Measurements from ENCODE around the gene LYSMD4.
"Not testable (repeated sequence)": the region's sequence is repeated elsewhere in the genome, so short reads cannot be mapped to it uniquely, and the experiment has no call there.

LYSMD4 gene
- total RNA-seq: 40.3 to 49.3 reads per million in 2 donors

DNA sequence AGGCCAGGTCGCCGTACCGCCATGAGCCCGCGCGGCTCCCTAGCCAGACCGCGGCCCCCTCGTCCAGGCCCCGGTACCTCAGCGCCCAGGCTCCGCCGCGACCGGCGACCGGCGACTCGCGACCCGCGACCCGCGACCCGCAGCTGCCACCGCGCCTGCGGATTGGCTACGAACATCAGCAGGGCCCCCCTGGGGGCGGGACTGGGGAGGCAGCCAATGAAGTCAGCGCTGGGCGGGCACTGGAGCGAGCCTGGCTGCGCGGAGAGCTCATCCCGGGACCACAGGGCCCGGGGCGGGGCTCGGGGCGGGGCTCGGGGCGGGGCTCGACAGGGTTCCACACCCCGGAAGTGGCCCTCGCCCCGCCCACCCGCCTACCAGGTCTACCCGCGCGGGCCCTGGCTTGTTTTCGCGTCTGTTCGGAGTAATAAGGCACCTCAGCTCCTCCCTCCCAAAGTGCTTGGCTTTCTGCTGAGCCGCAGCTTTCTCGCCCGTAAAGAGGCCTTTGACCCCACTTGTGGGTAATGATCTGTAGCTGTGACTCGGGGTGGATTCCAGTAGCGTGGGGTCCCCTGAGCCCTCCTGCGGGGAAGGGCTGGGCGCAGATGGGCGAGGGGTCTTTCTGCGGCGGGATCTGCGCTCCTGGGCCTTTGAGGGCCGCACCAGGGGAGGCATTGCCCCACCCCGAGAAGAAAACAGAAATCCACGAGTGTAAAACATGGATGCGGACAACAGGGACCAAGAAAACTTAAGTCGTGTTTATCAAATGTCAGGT, at the start of gene LYSMD4:
TSS of gene LYSMD4 (minus strand) at position 170 of the 772 bp plus-strand sequence. CDS start 1,438 bp downstream, outside the sequence.
- peak; percentile 99 for DNase-seq

- DNase-seq: not testable (repeated sequence)
Observed at GRCh38 chr15:99782029-99782428, 48.8 kb upstream of the LYSMD4 start.

GRCh38 chr15:99777144-99777543, 43.9 kb upstream of the LYSMD4 start:
- no peak for DNase-seq

DNA sequence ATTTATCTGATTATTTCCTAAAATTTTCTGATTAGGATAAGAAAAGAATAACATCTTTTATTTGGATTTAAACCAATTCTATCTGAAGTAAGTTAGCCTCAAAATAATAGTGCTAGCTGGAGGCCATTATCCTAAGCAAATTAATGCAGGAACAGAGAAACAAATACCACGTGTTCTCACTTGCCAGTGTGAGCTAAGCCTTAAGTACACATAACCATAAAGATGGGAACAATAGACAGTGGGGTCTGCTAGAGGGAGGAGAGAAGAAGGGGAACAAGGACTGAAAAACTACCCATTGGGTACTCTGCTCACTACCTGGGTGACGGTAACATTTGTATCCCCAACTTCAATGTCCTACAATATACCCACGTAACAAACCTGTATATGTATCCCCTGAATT, 31.3 kb upstream of the LYSMD4 start:
- no peak for DNase-seq

GRCh38 chr15:99763827-99764226, 30.6 kb upstream of the LYSMD4 start:
- DNase-seq: no peak

GRCh38 chr15:99762288-99762687, 29.1 kb upstream of the LYSMD4 start:
- no peak for DNase-seq

DNA sequence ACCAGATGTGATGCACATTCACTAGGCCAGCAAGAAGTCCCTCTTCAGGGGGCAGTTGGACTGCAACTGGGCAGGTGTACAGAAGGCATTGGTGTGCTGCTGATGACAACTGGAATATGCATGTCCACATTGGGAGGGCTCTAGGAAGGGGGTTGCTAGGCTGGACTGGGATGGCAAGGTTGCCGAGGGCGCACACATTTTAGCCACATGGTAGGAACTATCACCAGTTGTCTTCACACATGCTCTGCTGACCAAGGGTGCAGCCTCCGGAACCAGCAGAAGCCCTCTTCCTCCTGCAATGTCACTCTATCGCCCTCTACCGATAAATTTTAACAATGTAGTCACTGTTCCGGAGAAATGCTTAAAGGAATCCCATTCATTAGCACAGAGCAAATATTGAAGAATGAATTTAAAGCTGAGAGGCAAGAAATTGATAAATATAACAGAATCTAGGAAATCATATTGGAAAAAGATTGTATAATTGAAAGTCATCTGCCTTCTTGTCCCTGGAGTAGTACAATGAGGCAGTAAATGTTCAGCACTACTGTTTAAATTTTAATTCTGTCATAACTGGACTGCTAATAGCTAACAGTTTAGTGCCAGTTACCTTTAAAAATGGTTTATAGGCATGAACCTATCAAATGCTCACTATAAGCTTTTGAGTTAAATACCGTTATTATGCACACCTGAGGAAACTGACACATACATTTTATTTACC, 22.6 kb upstream of the LYSMD4 start:
- DNase-seq: no peak

GRCh38 chr15:99753066-99753465, 19.8 kb upstream of the LYSMD4 start:
- no peak for DNase-seq

DNA sequence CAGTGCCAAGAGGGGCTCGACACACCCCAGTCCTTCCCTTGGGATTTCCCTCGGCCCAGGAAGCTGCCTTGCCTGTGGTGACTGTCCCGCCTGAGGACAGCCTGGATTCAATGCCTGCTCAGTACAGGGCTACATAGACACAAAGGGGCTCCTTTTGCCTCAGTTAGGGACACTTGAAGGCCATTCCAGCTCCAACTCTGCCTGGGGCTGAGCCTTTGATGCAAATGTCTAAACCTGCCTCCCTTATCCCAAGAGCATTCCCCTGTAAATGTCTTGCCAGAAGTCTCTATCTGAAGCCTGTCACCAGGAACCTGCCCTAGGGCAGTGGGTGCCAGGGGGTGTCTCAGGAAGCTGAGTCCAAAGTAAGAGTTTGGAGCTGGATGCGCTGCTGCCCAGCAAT, 19.3 kb upstream of the LYSMD4 start:
- DNase-seq: no peak

GRCh38 chr15:99750326-99750725, 17.1 kb upstream of the LYSMD4 start:
- not testable (repeated sequence) for DNase-seq

GRCh38 chr15:99749386-99749785, 16.1 kb upstream of the LYSMD4 start:
- no peak for DNase-seq

DNA sequence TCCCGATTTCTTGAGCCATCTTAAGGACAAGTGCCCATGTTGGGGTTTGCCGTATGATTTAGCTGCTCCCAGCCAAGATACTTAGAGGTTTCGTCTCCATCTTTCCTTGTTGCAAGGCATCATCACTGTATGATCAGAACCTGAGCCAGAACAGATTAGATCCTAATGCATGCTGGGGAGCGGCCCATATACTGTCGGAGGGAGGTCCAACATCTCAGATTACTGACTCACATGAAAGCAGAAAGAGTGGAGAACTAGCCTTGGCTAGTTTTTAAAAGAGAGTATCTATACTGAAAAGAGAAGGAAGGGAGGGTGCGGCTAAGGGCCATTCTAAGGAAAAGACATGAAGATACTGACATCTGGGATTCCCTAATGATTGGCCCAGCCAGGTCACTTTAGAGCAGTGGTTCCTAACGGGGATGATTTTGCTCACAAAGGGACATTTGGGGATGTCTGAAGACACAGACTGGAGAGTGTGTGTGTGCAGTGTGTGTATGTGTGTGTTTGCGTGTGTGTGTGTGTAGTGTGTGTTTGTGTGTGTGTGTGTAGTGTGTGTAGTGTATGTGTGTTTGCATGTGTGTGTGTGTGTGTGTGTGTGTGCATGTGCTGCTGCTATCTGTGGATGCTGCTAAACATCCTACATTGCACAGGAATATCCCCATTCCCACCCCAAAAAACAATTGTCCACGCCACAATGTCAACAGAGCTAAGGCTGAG, 12.3 kb upstream of the LYSMD4 start:
- DNase-seq: no peak

DNA sequence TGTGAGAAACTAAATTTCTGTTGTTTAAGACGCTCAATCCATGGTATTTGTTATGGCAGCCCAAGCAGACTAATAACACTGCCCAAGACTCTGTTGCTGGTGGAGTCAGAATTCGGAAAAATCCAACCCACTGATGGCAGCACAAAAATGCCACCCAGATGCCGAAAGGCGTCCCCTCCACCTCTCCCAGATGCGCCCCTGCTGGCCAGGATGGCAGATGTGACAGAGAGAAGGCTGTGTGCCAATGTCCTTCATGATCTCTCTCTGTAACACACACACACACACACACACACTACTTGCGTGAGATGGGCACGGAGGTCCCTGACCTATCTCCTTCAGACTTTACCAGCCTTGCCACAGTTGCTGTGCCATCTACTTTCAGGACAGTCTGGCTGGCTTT, 10.9 kb upstream of the LYSMD4 start:
- no peak for DNase-seq

DNA sequence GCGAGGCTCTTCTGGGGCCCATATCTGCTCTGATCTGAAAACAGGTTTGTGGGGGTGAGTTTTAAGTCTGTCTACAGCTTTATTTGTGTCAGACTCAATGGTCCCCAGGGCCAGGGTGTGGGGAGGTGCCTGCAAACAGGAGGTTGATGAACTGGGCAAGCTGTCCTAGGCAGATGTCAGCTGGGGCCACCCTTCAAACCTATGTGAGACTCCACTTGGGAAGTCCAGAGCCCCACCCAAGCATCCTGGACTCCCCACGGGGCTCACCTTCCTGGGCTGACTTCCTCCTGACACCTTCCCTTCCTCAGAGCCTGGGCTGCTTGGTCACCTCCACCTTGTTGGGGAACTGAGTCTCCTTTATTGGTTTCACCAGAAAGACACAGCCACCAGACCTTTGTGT, 8.6 kb upstream of the LYSMD4 start:
- DNase-seq: no peak

DNA sequence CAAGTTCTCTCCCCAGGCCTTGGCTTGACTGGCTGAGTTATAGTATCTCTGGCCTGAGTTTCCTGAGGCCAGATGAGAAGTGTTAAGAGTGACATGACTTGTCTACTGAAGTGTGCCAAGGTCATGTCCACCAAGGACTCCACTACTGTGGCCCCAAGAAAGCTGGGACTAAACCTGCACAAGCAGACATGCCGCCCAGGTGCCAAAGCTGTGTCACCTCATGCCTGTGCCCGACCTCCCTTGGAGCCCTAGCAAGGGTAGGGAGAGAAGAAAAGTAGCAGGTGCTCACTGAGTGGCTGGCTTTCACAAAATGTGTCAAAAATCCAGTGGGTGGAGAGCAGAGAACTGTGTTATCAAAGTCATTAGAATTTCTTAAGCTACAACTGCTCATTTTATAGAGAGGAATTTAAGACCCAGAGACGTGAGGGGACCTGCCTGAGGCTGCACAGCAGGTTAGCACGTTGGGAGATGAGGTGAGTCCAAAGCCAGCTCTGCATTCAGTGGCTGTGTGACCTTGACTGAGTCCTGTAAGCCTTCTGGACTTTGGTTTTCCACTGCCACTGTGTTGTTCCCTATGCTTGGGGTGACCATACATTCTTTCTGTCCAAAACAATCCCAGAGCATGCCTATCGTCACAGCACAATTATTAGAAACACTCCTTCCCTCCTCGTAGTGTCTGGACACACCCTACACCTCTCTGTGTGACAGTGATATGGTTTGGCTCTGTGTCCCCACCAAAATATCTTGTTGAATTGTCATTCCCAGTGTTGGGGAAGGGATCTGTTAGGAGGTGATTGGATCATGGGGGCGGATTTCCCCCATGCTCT, 5.0 kb upstream of the LYSMD4 start:
- DNase-seq: no peak

DNA sequence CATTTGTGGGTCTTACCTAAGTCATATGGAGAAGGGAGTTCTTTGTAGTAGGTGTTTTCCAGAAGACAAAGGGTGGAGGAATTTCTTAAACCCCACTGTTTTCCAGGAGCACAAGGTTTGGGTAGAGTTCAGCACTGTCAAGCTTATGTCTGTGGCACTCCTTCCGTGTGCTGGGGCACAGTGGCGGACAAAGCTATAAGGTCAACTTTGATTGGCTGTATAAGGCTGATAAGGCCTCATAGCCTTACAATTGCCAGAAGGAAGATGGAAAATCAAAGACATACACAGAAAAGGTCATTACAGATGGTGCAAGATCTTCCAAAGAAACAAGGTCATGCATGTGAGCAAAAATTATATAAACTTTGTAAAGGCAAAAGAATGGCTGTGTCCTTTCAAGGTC, 3.5 kb upstream of the LYSMD4 start:
- no peak for DNase-seq

DNA sequence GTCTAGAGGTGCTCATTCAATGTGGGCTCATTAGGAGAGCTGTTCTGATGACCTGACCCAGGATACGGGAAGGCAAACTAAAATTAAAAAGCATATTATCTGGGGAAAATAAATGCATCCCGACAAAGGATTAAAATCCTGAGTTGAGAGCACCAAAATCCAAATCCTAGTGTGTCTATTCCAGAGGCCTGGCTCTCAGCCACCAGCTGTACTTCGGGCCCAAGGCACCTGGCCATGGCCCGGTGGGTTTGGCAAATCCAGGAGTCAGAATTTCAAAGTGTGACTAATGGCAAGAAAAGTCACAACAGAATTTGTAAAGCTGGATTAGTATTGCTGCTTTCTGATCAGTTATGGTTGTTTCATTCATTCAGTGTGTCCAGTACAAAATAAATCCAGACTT, 2.6 kb upstream of the LYSMD4 start:
- DNase-seq: no peak

DNA sequence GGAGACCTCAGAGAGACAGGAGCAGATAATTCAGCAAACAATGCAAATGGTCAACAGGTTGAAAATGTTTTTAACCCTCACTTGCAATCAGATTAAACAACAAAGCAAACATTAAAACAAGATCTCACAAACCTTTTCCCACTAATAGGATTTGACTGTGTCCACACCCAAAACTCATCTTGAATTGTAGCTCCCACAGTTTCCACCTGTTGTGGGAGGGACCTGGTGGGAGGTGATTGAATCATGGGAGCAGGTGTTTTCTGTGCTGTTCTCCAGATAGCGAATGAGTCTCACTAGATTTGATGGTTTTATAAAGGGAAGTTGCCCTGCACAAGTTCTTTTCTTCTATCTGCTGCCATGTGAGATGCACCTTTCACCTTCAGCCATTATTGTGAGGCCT, 1.3 kb upstream of the LYSMD4 start:
- no peak for DNase-seq

DNA sequence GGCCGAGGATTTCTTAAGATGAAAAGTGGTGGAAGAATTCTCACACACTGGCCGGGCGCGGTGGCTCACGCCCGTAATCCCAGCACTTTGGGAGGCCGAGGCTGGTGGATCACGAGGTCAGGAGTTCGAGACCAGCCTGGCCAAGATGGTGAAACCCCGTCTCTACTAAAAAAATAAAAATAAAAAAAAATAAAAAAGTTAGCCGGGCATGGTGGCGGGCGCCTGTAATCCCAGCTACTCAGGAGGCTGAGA, 729 bp upstream of the LYSMD4 start:
- not testable (repeated sequence) for DNase-seq

DNA sequence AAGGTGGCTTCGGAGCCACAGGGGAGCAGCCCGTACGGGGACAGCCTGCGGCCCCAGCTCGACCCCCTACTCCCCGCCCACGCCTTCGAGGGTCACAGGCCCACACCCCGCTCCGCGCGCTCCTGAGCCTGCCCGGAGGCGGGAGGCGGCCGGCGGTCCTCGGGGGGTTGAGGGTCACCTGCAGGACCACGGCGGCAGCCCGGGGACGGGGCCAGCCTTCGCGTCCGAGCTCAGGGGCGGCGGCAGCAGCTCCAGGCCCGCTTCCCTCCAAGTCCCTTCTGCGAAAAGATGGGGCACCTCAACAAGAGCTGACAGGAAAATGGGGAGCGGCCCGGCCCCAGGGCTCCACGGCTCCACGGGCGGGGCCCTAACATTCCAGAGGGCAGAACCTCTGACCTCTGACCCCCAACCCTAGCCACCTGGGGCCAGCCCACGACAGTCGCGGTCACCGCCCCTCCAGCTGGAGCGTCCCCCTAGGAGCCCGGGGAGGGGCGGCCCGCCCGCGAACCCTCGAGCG, 428 bp downstream of the LYSMD4 start:
- no peak for DNase-seq

- DNase-seq: no peak
Observed at GRCh38 chr15:99732124-99732750, 1.0 kb downstream of the LYSMD4 start.
